PFSK-1 (cell line): ENCODE data around the gene BABAM2. TPM values are rescaled to one million over a fixed set of nuclear protein-coding genes. Genes with fewer than 3 reads are reported as not detected.
A peak's percentile ranks its signal among the peaks of the same experiment; 100 is the strongest.

Source experiments
- FOXP2 ChIP-seq: optimal IDR thresholded peaks from 2 replicates; pipeline ENCODE3; 2011; ENCODE audit warnings: borderline replicate concordance, control low read depth, inconsistent platforms; ENCODE audit not compliant: insufficient read depth; ENCODE audit errors: extremely low read length, extremely low read depth
- POLR2AphosphoS5 ChIP-seq: IDR thresholded peaks from 2 replicates; pipeline ENCODE4 v1.6.1; 2012; ENCODE audit warnings: low read depth, mild to moderate bottlenecking, control low read depth, low read length, moderate library complexity
- SIN3A ChIP-seq: IDR thresholded peaks from 2 replicates; pipeline ENCODE4 v1.6.1; 2012; ENCODE audit warnings: mild to moderate bottlenecking, low read length, moderate library complexity, borderline replicate concordance; ENCODE audit not compliant: insufficient read depth
- TAF1 ChIP-seq: IDR thresholded peaks from 2 replicates; pipeline ENCODE4 v1.6.1; 2012; ENCODE audit warnings: low read length, control low read depth, borderline replicate concordance; ENCODE audit not compliant: insufficient read depth
- polyA plus RNA-seq: library from polyadenylated mRNA; unstranded; fragments of >200 nt; gene quantifications from one replicate; pipeline ENCODE4 v1.2.1, GENCODE V29; 2012; ENCODE audit warnings: low read depth, missing spikeins; ENCODE audit not compliant: insufficient read length
- TF ChIP-seq, protein P1 (sequence below), 2 experiments: IDR thresholded peaks; 2 replicates each; pipeline versions ENCODE4 v1.6.1 to v1.8.0; 2011 to 2012; ENCODE audit warnings: low read depth in 2 of 2, low read length in 2 of 2, control low read depth in 1 of 2, inconsistent platforms in 1 of 2, mild to moderate bottlenecking in 1 of 2, moderate library complexity in 1 of 2; ENCODE audit not compliant: insufficient read depth in 1 of 2

BABAM2 gene
- polyA plus RNA-seq: 18.3 TPM

DNA sequence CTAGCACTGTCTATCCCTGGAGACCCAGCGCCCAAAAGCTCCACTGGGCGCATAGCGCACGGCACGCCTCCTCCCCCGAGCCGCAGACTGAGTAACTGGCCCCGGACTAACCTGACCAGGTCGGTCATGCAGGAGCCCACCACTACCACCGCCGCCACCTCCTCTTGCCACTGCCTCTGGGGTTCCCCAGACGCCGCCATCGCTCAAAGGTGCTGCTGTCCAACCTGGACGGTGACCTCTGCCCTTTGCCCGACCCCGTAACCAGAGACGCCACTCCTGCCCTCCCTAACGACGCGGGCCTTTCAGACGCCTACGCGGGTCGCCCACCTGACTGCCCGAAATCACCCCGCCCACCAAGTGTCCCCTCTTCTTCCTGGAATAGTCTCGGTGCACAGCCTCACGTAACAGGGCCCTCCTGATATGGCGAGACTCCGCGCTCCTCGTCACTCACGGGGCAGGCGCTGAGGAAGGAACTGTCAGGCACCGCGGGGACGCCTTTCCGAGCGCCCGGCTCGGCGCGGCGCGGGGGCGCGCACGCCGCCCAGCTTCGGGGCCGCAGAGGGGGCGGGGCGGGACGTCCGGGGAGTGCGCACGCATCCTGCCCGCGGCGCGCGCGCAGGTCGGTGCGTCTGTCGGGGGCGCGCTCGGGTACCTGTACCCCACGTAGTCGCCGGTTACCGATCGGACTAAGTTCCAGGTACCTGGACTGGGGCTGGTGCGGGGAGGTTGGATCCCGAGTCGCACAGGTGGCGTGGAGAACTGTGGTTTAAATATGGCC is at the start of gene BABAM2, which contains the start of gene RBKS:
TSS of gene BABAM2 (plus strand) at position 584 of the 778 bp plus-strand sequence. CDS start 3,828 bp downstream, outside the sequence.
TSS of gene RBKS (minus strand) at position 242 of the 778 bp plus-strand sequence. CDS start at position 200, 42 bp downstream.
- TF ChIP-seq TAF1 (peak; percentile 54; the same call in 1 of the 2 replicates), SIN3A (peak; percentile 85; the same call in 1 of the 2 replicates), POLR2AphosphoS5 (peak; percentile 80; the same call in 1 of the 2 replicates), FOXP2 (peak; percentile 69)
- TF ChIP-seq, protein P1, sequence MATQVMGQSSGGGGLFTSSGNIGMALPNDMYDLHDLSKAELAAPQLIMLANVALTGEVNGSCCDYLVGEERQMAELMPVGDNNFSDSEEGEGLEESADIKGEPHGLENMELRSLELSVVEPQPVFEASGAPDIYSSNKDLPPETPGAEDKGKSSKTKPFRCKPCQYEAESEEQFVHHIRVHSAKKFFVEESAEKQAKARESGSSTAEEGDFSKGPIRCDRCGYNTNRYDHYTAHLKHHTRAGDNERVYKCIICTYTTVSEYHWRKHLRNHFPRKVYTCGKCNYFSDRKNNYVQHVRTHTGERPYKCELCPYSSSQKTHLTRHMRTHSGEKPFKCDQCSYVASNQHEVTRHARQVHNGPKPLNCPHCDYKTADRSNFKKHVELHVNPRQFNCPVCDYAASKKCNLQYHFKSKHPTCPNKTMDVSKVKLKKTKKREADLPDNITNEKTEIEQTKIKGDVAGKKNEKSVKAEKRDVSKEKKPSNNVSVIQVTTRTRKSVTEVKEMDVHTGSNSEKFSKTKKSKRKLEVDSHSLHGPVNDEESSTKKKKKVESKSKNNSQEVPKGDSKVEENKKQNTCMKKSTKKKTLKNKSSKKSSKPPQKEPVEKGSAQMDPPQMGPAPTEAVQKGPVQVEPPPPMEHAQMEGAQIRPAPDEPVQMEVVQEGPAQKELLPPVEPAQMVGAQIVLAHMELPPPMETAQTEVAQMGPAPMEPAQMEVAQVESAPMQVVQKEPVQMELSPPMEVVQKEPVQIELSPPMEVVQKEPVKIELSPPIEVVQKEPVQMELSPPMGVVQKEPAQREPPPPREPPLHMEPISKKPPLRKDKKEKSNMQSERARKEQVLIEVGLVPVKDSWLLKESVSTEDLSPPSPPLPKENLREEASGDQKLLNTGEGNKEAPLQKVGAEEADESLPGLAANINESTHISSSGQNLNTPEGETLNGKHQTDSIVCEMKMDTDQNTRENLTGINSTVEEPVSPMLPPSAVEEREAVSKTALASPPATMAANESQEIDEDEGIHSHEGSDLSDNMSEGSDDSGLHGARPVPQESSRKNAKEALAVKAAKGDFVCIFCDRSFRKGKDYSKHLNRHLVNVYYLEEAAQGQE (IDR thresholded peaks at IDR 0.05; ENCODE audit: insufficient read depth in 1 of 2, low read depth in 2 of 2, low read length in 2 of 2): peak in 1 of 2 experiments; percentile 56; a peak in 1 of 4 replicates

DNA sequence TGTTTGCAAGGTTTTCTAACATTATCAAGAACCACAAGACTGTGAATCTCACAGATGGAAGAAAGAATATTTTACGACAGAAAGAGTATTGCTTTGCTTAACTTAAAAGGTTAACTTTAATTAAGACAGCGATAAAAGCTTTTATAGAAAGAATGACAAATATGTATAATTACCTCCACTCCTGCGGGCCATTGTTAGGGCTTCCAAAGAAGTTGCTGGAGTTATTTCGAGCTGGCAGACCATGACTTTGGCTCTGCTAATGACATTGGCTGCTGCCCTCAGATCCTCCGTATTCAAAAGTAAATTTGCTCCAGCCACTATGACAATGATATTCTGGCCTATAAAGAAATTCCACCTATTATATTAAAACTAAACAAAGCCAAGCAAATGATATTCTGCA is 47.6 kb upstream of the BABAM2 start:
- TF ChIP-seq, protein P1 (IDR thresholded peaks at IDR 0.05; ENCODE audit: insufficient read depth in 1 of 2, low read depth in 2 of 2, low read length in 2 of 2): no peak
- no peak for TF ChIP-seq POLR2AphosphoS5
- TF ChIP-seq SIN3A: no peak
- no peak for TF ChIP-seq TAF1
- TF ChIP-seq FOXP2: no peak

DNA sequence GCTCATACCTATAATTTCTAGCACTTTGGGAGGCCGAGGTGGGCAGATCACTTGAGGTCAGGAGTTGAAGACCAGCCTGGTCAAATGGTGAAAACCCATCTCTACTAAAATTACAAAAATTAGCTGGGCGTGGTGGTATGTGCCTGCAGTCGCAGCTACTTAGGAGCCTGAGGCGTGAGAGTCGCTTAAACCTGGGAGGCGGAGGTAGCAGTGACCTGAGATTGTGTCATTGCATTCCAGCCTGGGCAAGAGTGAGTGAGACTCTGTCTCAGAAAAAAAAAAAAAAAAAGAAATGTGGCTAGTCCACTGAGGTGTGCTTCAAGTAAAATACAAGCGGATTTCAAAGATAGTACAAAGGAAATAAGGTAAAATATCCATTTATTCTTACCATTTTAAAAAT is 46.5 kb upstream of the BABAM2 start:
- TF ChIP-seq TAF1 (no peak), FOXP2 (no peak), SIN3A (no peak), POLR2AphosphoS5 (no peak)
- TF ChIP-seq, protein P1 (IDR thresholded peaks at IDR 0.05; ENCODE audit: insufficient read depth in 1 of 2, low read depth in 2 of 2, low read length in 2 of 2): no peak

DNA sequence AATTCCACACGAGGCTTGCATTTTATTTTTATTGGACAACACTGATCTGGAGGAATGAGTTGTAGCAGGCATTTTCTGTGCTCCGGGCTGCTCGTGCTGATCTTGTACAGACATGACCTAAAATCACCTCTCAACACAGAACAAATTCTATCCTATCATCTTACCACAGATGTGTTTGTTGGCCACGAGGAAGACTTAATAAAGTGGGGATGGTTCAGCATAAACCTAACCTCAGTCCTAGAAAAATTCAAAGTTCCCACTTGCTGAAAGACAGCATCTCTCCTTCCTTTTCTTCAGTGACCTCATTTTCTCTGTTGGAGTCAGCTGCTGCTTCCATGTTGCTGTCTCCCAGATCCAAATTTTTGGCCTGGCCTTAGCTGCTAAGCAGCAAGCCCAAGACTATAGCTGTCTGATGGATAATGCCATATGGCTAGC is 45.7 kb upstream of the BABAM2 start:
- TF ChIP-seq POLR2AphosphoS5 (no peak), FOXP2 (no peak), SIN3A (no peak), TAF1 (no peak)
- TF ChIP-seq, protein P1 (IDR thresholded peaks at IDR 0.05; ENCODE audit: insufficient read depth in 1 of 2, low read depth in 2 of 2, low read length in 2 of 2): no peak
